ENCODE data around the gene APOBEC3F. TPM values are rescaled to one million over a fixed set of nuclear protein-coding genes. Genes with fewer than 3 reads are reported as not detected.
"Not testable (repeated sequence)": the region's sequence is repeated elsewhere in the genome, so short reads cannot be mapped to it uniquely, and the experiment has no call there.

APOBEC3F gene
- total RNA-seq = 5.9 and 6.7 TPM in 2 replicates
- long read RNA-seq, partial matches to known transcripts = 0 of 1 reads
- long read RNA-seq, other reads (novel, unspliced or antisense) = 1 of 1 reads

- not testable (repeated sequence) for H3K9me3 Mint-ChIP-seq; H3K27me3 Mint-ChIP-seq (ENCODE audit: low read depth)
- H3K4me1 Mint-ChIP-seq = peaks cover 43% of the 10 kb centered on the region
Measured at GRCh38 chr22:39040538-39041296, at the start of gene APOBEC3F. Gene APOBEC3F, plus strand, starts transcription at chr22:39040864. Its CDS starts 97 bp downstream, at chr22:39040961.

GRCh38 chr22:38992871-38993371 lies 47.7 kb upstream of the APOBEC3F start:
- not testable (repeated sequence) for H3K4me1 Mint-ChIP-seq; H3K4me3 Mint-ChIP-seq; H3K27me3 Mint-ChIP-seq (ENCODE audit: low read depth); H3K36me3 Mint-ChIP-seq (ENCODE audit: low read depth); H3K9me3 Mint-ChIP-seq; DNase-seq (ENCODE audit: low read depth, low spot score); H3K27ac Mint-ChIP-seq (ENCODE audit: unreplicated experiment)

More at GRCh38 chr22:39040538-39041296, at the start of gene APOBEC3F:
- H3K4me3 Mint-ChIP-seq = peak within 1 kb of the TSS; percentile 78
- H3K27ac Mint-ChIP-seq (ENCODE audit: unreplicated experiment); H3K36me3 Mint-ChIP-seq (ENCODE audit: low read depth): not testable (repeated sequence)
- peak; percentile 30 for DNase-seq (ENCODE audit: low read depth, low spot score)
- TF ChIP-seq, protein P1, sequence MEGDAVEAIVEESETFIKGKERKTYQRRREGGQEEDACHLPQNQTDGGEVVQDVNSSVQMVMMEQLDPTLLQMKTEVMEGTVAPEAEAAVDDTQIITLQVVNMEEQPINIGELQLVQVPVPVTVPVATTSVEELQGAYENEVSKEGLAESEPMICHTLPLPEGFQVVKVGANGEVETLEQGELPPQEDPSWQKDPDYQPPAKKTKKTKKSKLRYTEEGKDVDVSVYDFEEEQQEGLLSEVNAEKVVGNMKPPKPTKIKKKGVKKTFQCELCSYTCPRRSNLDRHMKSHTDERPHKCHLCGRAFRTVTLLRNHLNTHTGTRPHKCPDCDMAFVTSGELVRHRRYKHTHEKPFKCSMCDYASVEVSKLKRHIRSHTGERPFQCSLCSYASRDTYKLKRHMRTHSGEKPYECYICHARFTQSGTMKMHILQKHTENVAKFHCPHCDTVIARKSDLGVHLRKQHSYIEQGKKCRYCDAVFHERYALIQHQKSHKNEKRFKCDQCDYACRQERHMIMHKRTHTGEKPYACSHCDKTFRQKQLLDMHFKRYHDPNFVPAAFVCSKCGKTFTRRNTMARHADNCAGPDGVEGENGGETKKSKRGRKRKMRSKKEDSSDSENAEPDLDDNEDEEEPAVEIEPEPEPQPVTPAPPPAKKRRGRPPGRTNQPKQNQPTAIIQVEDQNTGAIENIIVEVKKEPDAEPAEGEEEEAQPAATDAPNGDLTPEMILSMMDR (conservative IDR thresholded peaks at IDR 0.05) = peak; percentile 17

DNA sequence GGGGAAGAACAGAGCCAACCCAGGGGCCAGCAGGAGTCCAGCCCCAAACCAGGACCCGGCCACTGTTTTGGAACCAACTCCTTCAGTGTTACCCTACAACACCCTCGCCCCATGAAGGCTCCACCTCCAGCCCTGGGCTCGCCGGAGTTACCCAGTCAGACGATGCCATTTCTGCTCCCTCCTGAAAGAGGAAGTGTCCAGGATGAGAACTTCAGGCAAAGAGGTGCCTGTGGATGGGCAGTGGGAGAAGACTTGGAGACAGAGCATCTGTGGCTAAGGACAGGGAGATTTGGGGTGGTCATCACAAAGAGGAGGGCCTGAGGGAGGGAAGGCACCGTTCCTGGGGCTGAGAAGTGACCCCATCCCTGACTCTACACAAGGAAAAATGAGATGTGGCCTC lies 44.6 kb upstream of the APOBEC3F start:
- Mint-ChIP-seq H3K27me3 (ENCODE audit: low read depth) (peaks cover 22% of the 10 kb centered on the region), H3K27ac (ENCODE audit: unreplicated experiment) (no peak overlapping the region), H3K36me3 (ENCODE audit: low read depth) (no peaks in the 10 kb centered on the region), H3K9me3 (no peaks in the 10 kb centered on the region), H3K4me3 (no peak overlapping the region), H3K4me1 (peaks cover 12% of the 10 kb centered on the region)
- TF ChIP-seq, protein P1 (conservative IDR thresholded peaks at IDR 0.05) = no peak
- DNase-seq (ENCODE audit: low read depth, low spot score) = no peak

- no peaks in the 10 kb centered on the region for H3K36me3 Mint-ChIP-seq (ENCODE audit: low read depth)
- no peak overlapping the region for H3K27ac Mint-ChIP-seq (ENCODE audit: unreplicated experiment)
- TF ChIP-seq, protein P1 (conservative IDR thresholded peaks at IDR 0.05) = no peak
- no peak overlapping the region for H3K4me3 Mint-ChIP-seq
- DNase-seq (ENCODE audit: low read depth, low spot score) = no peak
- no peaks in the 10 kb centered on the region for H3K9me3 Mint-ChIP-seq
- peaks cover 9% of the 10 kb centered on the region for H3K4me1 Mint-ChIP-seq
- H3K27me3 Mint-ChIP-seq (ENCODE audit: low read depth) = peaks cover 22% of the 10 kb centered on the region
Measured at GRCh38 chr22:38997518-38997917, 43.1 kb upstream of the APOBEC3F start.

DNA sequence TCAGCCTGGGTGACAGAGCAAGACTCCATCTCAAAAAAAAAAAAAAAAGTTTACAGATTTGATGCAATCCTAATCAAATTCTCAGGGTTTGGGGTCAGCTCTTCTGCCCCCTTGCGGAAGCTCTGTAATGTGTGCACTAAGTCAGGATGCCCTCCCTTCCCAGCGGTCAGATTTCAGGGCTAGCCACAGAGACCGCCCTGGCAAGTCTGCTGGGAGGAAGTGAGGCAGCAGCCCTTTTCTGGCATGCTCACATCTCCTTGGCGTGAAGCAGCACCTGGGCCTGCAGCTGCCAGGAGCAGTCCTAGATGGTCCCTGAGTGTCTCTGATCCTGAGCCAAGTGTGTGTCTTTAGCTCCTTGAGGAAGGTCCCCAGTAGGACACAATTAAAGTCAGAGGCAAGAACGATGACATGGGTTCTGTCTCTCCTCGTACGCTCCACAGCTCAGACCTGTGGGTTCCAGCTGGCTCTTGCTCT lies 37.5 kb upstream of the APOBEC3F start:
- Mint-ChIP-seq H3K27me3 (ENCODE audit: low read depth) (peaks cover 12% of the 10 kb centered on the region), H3K36me3 (ENCODE audit: low read depth) (no peaks in the 10 kb centered on the region), H3K4me3 (no peak overlapping the region), H3K9me3 (peaks cover 1% of the 10 kb centered on the region), H3K27ac (ENCODE audit: unreplicated experiment) (no peak overlapping the region), H3K4me1 (peaks cover 8% of the 10 kb centered on the region)
- peak; percentile 72 for DNase-seq (ENCODE audit: low read depth, low spot score)
- TF ChIP-seq, protein P1 (conservative IDR thresholded peaks at IDR 0.05) = peak; percentile 80

- DNase-seq (ENCODE audit: low read depth, low spot score) = no peak
- peaks cover 2% of the 10 kb centered on the region for H3K9me3 Mint-ChIP-seq
Measured at GRCh38 chr22:39007177-39007576, 33.5 kb upstream of the APOBEC3F start.

DNA sequence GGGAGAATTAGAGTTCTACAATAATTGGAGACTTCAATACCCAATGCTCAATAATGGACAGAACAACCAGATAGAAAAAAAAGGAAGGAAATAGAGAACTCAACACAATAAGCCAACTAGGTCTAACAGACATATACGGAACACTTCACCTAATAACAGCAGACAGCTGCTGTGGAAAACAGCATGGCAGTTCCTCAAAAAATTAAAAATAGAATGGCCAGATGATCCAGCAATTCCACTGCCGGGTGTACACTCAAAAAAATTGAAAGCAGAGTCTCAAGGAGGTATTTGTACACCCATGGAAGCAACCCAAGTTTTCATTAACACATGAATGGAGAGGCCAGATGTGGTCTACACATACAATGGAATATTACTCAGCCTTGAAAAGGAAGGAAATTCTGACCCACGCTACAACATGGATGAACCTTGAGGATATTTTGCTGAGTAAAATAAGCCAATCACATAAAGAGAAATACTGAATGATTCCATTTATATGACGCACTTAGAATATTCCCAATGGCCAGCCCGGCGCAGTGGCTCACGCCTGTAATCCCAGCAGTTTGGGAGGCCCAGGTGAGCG lies 32.3 kb upstream of the APOBEC3F start:
- H3K4me1 Mint-ChIP-seq, H3K9me3 Mint-ChIP-seq, H3K4me3 Mint-ChIP-seq: not testable (repeated sequence)

More at GRCh38 chr22:39007177-39007576, 33.5 kb upstream of the APOBEC3F start:
- Mint-ChIP-seq H3K4me1 (peaks cover 7% of the 10 kb centered on the region), H3K27ac (ENCODE audit: unreplicated experiment) (no peak overlapping the region), H3K36me3 (ENCODE audit: low read depth) (no peaks in the 10 kb centered on the region), H3K4me3 (no peak overlapping the region), H3K27me3 (ENCODE audit: low read depth) (no peaks in the 10 kb centered on the region)
- TF ChIP-seq, protein P1 (conservative IDR thresholded peaks at IDR 0.05) = no peak

More for the DNA sequence above, 32.3 kb upstream of the APOBEC3F start:
- not testable (repeated sequence) for H3K36me3 Mint-ChIP-seq (ENCODE audit: low read depth); H3K27me3 Mint-ChIP-seq (ENCODE audit: low read depth); DNase-seq (ENCODE audit: low read depth, low spot score); H3K27ac Mint-ChIP-seq (ENCODE audit: unreplicated experiment)

Measured in neural crest cell (in vitro differentiated cells).